DOHH2 (cell line): ENCODE measurements around the gene SLC16A8.
A peak's percentile ranks its signal among the peaks of the same experiment; 100 is the strongest.

ENCODE experiments used
- H3F3A ChIP-seq: fragments of 200-600 bp; sonication (generic), shearing (Covaris generic); 2 replicates; pipeline ENCODE4 v1.6.0; 2016; ENCODE audit warnings: antibody characterized with exemption, mild to moderate bottlenecking; ENCODE audit not compliant: control insufficient read depth, insufficient read depth
- H3K27ac ChIP-seq: fragments of 200-600 bp; sonication (generic); 2 replicates; pipeline ENCODE4 v1.5.1; 2014; ENCODE audit warnings: low read depth, mild to moderate bottlenecking, low read length, moderate library complexity
- H3K27me3 ChIP-seq: fragments of 200-600 bp; sonication (generic); 2 replicates; pipeline ENCODE4 v1.6.1; 2014; ENCODE audit warnings: mild to moderate bottlenecking, low read length, mixed read lengths; ENCODE audit not compliant: control insufficient read depth
- H3K36me3 ChIP-seq: fragments of 200-600 bp; sonication (generic); 2 replicates; pipeline ENCODE4 v1.6.1; 2014; ENCODE audit warnings: mild to moderate bottlenecking, low read length, moderate library complexity, mixed read lengths; ENCODE audit not compliant: control insufficient read depth
- H3K4me1 ChIP-seq: fragments of 200-600 bp; sonication (generic); 2 replicates; pipeline ENCODE4 v1.6.1; 2014; ENCODE audit warnings: mild to moderate bottlenecking, low read length, mixed read lengths; ENCODE audit not compliant: control insufficient read depth
- H3K4me2 ChIP-seq: fragments of 200-600 bp; sonication (generic); 2 replicates; pipeline ENCODE4 v1.6.0; 2014; ENCODE audit warnings: mild to moderate bottlenecking, low read length, moderate library complexity
- H3K4me3 ChIP-seq: fragments of 200-600 bp; sonication (generic); 2 replicates; pipeline ENCODE4 v1.5.1; 2014; ENCODE audit warnings: mild to moderate bottlenecking, low read length, mixed read lengths
- H3K79me2 ChIP-seq: fragments of 200-600 bp; sonication (generic); 2 replicates; pipeline ENCODE4 v1.6.1; 2014; ENCODE audit warnings: mild to moderate bottlenecking, low read length, mixed read lengths; ENCODE audit not compliant: control insufficient read depth
- H3K9me2 ChIP-seq: fragments of 200-600 bp; sonication (generic); replicated peaks from 2 replicates; pipeline ENCODE4 v1.6.1; 2014; ENCODE audit warnings: mild to moderate bottlenecking, low read length, mixed read lengths; ENCODE audit not compliant: control insufficient read depth
- H3K9me3 ChIP-seq: fragments of 200-600 bp; sonication (generic); 2 replicates; pipeline ENCODE4 v1.6.1; 2014; ENCODE audit warnings: antibody characterized with exemption, low read length, mixed read lengths; ENCODE audit not compliant: control insufficient read depth, insufficient read depth
- H4K20me1 ChIP-seq: fragments of 200-600 bp; sonication (generic); 2 replicates; pipeline ENCODE4 v1.6.0; 2014; ENCODE audit warnings: low read depth, mild to moderate bottlenecking, antibody characterized with exemption, low read length, moderate library complexity; ENCODE audit not compliant: control insufficient read depth, insufficient read depth
- EZH2phosphoT487 ChIP-seq: fragments of 200-600 bp; sonication (generic); IDR thresholded peaks from 2 replicates; pipeline ENCODE4 v1.6.1; 2017; ENCODE audit warnings: borderline replicate concordance, mild to moderate bottlenecking, antibody characterized with exemption, low read length, moderate library complexity, mixed read lengths
- TF ChIP-seq, protein P1 (sequence below): fragments of 200-600 bp; sonication (generic); IDR thresholded peaks from one replicate; pipeline ENCODE4 v1.5.1; 2014; ENCODE audit warnings: antibody characterized with exemption, mild to moderate bottlenecking, low read depth, low read length; ENCODE audit not compliant: poor library complexity, severe bottlenecking

The SLC16A8 gene

DNA sequence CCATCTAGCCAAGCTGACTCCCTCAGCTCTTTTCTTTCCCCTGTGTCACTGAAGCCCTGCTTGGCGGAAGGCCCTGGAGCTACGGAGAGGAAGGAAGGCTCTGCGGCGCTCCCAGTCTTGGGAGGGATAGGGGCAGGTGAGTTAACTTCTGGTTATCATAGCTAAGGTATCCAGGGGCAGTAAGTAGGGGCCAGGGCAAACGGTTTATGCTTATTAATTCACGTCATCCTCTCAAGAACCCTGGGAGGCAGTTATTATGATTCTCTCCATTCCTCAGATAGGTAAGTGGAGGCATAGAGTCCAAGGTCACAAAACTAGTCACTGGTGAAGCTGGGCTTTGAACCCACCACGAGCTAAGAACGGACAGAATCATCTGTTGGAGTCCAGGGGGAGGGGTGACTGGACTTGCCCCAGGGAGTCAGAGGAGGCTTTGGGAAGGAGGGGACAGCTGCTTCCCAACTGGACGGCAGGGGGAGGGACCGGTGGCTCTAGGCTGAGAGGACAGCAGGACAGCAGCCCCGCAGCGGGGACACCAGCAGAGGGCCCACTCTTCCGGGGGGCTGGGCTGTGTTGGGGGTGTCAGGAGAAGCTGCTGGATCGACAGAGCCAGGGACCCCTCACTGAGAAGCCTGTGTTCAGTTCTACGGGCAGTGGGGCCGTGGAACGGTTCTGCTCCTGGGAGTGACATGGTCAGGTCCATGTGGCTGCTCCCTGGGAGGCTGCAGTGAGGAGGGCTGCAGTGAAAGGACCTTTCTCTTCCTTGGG lies 23.0 kb upstream of the SLC16A8 start:
- Histone ChIP-seq H3K27me3 (no peaks in the 10 kb centered on the region), H3K9me2 (no peaks in the 10 kb centered on the region), H3K4me1 (no peaks in the 10 kb centered on the region), H3K36me3 (no peaks in the 10 kb centered on the region), H3K4me3 (no peak overlapping the region), H3K4me2 (no peak overlapping the region), H3K27ac (no peak overlapping the region), H3F3A (no peaks in the 10 kb centered on the region), H3K79me2 (no peaks in the 10 kb centered on the region), H4K20me1 (no peaks in the 10 kb centered on the region), H3K9me3 (no peaks in the 10 kb centered on the region)
- TF ChIP-seq EZH2phosphoT487: no peak
- TF ChIP-seq, protein P1, sequence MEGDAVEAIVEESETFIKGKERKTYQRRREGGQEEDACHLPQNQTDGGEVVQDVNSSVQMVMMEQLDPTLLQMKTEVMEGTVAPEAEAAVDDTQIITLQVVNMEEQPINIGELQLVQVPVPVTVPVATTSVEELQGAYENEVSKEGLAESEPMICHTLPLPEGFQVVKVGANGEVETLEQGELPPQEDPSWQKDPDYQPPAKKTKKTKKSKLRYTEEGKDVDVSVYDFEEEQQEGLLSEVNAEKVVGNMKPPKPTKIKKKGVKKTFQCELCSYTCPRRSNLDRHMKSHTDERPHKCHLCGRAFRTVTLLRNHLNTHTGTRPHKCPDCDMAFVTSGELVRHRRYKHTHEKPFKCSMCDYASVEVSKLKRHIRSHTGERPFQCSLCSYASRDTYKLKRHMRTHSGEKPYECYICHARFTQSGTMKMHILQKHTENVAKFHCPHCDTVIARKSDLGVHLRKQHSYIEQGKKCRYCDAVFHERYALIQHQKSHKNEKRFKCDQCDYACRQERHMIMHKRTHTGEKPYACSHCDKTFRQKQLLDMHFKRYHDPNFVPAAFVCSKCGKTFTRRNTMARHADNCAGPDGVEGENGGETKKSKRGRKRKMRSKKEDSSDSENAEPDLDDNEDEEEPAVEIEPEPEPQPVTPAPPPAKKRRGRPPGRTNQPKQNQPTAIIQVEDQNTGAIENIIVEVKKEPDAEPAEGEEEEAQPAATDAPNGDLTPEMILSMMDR: no peak

DNA sequence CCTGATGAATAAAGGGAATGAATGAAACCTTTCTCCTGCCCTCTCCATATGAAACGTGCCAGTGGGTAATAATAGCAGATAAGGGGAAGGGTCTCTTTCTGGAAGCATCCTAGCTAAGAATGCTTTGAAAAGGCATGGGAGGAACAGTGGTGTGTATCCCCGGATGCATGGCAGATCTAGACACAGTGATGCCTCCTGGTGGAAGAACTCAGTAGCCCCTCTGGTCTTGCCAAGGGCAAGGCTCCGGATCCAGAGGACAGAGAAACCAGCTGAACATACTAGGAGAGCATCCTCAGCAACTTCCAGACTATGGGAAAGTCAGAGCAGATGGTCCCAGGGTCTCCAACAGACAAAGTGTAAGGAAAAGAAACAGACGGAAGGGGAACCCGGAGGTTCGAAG lies 20.1 kb upstream of the SLC16A8 start:
- Histone ChIP-seq H3K4me3 (no peak overlapping the region), H3K27me3 (no peaks in the 10 kb centered on the region), H3K9me2 (no peaks in the 10 kb centered on the region), H3K36me3 (no peaks in the 10 kb centered on the region), H3K79me2 (no peaks in the 10 kb centered on the region), H3K4me1 (no peaks in the 10 kb centered on the region), H3K27ac (no peak overlapping the region), H3F3A (no peaks in the 10 kb centered on the region), H3K4me2 (no peak overlapping the region), H3K9me3 (no peaks in the 10 kb centered on the region), H4K20me1 (no peaks in the 10 kb centered on the region)
- TF ChIP-seq EZH2phosphoT487: no peak
- TF ChIP-seq, protein P1: peak; percentile 57

DNA sequence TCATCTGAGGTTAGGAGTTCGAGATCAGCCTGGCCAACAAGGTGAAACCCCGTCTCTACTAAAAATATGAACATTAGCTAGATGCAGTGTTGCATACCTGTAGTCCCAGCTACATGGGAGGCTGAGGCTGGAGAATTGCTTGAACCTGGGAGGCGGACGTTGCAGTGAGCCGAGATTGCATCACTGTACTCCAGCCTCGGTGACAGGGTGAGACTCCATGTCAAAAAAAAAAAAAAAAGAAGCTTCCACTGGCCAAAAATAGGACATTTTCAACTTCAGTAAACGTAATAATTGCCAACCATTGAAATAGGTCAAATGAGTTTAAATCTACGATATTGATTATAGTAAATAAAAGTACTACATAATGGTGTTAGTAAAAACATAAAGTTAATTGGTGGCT lies 19.7 kb upstream of the SLC16A8 start:
- Histone ChIP-seq H3K4me1 (no peaks in the 10 kb centered on the region), H3K9me3 (no peaks in the 10 kb centered on the region), H3K4me3 (no peak overlapping the region), H3K79me2 (no peaks in the 10 kb centered on the region), H4K20me1 (no peaks in the 10 kb centered on the region), H3K4me2 (no peak overlapping the region), H3F3A (no peaks in the 10 kb centered on the region), H3K27ac (no peak overlapping the region), H3K9me2 (no peaks in the 10 kb centered on the region), H3K27me3 (no peaks in the 10 kb centered on the region), H3K36me3 (no peaks in the 10 kb centered on the region)
- TF ChIP-seq EZH2phosphoT487: no peak

DNA sequence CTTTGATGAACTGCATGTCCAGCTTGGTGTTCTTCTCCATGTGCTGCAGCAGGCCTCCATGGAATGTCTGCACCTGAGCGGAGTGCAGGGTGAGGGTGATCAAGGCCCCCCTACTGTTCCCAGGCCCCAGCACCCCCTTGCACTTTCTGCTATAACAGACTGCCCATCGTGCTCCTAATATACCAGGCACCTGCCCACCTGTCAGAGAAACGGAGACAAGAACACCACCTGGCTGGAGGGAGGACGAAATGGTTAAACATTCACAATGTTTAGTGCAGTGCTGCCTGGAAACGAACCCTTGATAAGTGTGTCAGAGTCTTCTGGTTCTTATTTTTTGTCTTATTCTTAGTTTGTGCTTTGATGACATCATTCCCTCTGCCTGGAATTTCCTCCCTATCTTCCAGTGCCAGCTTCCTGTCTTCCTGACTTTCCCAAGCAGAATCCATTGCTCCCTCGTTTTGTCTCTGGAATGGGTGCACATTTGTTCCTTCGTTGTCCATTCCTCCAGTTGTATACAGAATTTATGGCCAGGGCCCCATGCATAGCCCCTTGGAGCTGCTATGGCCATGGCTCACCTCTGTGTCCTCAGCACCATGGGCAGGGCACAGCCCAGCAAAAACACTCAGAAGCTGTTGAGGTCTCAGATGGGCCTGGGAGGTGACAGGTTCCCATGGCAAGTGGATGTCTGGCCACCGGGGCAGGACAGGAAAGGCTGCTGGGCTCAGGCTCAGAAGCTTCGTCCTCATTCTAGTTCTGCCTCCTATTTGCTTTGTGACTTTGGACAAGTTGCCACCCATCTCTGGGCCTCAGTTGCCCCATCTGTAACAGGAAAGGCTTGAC lies 14.6 kb upstream of the SLC16A8 start:
- no peak for TF ChIP-seq EZH2phosphoT487
- TF ChIP-seq, protein P1: no peak
- H3K9me2 ChIP-seq: no peaks in the 10 kb centered on the region
- no peak overlapping the region for H3K4me2 ChIP-seq

More for the DNA sequence above, 14.6 kb upstream of the SLC16A8 start:
- Histone ChIP-seq H3K4me1 (no peaks in the 10 kb centered on the region), H3F3A (no peaks in the 10 kb centered on the region), H3K36me3 (no peaks in the 10 kb centered on the region), H3K79me2 (no peaks in the 10 kb centered on the region), H3K9me3 (no peaks in the 10 kb centered on the region), H3K4me3 (no peak overlapping the region), H3K27me3 (no peaks in the 10 kb centered on the region), H3K27ac (no peak overlapping the region), H4K20me1 (no peaks in the 10 kb centered on the region)
